ENCODE data around the gene BUD31.
"Not testable (repeated sequence)": the region's sequence is repeated elsewhere in the genome, so short reads cannot be mapped to it uniquely, and the experiment has no call there.

BUD31 gene

GRCh38 chr7:99380823-99381663, 27.7 kb upstream of the BUD31 start:
- peak; percentile 82 for DNase-seq (ENCODE audit: low read depth)

GRCh38 chr7:99381664-99382075, 27.1 kb upstream of the BUD31 start:
- no peak for DNase-seq (ENCODE audit: low read depth)

GRCh38 chr7:99383203-99383602, 25.6 kb upstream of the BUD31 start:
- no peak for DNase-seq (ENCODE audit: low read depth)

GRCh38 chr7:99383791-99384370, 24.9 kb upstream of the BUD31 start:
- DNase-seq (ENCODE audit: low read depth), result no peak

- no peak for DNase-seq (ENCODE audit: low read depth)
Measured at GRCh38 chr7:99384523-99384922, 24.2 kb upstream of the BUD31 start.

GRCh38 chr7:99385564-99385963, 23.2 kb upstream of the BUD31 start:
- no peak for DNase-seq (ENCODE audit: low read depth)

GRCh38 chr7:99386584-99387238, 22.1 kb upstream of the BUD31 start:
- no peak for DNase-seq (ENCODE audit: low read depth)

- DNase-seq (ENCODE audit: low read depth), result not testable (repeated sequence)
Measured at GRCh38 chr7:99387239-99387635, 21.5 kb upstream of the BUD31 start.

GRCh38 chr7:99387912-99388311, 20.9 kb upstream of the BUD31 start:
- DNase-seq (ENCODE audit: low read depth), result no peak

GRCh38 chr7:99389772-99390171, 19.0 kb upstream of the BUD31 start:
- DNase-seq (ENCODE audit: low read depth), result no peak

- no peak for DNase-seq (ENCODE audit: low read depth)
Measured at GRCh38 chr7:99390941-99391602, 17.7 kb upstream of the BUD31 start.

- no peak for DNase-seq (ENCODE audit: low read depth)
Measured at GRCh38 chr7:99392046-99392445, 16.7 kb upstream of the BUD31 start.

GRCh38 chr7:99392659-99393354, 16.0 kb upstream of the BUD31 start:
- peak; percentile 67 for DNase-seq (ENCODE audit: low read depth)

- DNase-seq (ENCODE audit: low read depth), result no peak
Measured at GRCh38 chr7:99393355-99394187, 15.2 kb upstream of the BUD31 start.

GRCh38 chr7:99394188-99394502, 14.6 kb upstream of the BUD31 start:
- no peak for DNase-seq (ENCODE audit: low read depth)

- no peak for DNase-seq (ENCODE audit: low read depth)
Measured at GRCh38 chr7:99395616-99396327, 13.0 kb upstream of the BUD31 start.

- DNase-seq (ENCODE audit: low read depth), result no peak
Measured at GRCh38 chr7:99396418-99397296, 12.1 kb upstream of the BUD31 start.

- DNase-seq (ENCODE audit: low read depth), result no peak
Measured at GRCh38 chr7:99397297-99397983, 11.3 kb upstream of the BUD31 start.

- no peak for DNase-seq (ENCODE audit: low read depth)
Measured at GRCh38 chr7:99398891-99399445, 9.8 kb upstream of the BUD31 start.

Data from stimulated activated CD8-positive, alpha-beta memory T cell treated with anti-CD3 and anti-CD28 coated beads, Interleukin-12 subunit alpha, Interleukin-12 subunit beta, amount 100 ng/mL, for 1 hour (primary cell).